ENCODE measurements around the gene CCDC83. TPM values are rescaled to one million over a fixed set of nuclear protein-coding genes. Genes with fewer than 3 reads are reported as not detected.
A peak's percentile ranks its signal among the peaks of the same experiment; 100 is the strongest.

Gene CCDC83
- total RNA-seq, 2 experiments from 2014 or later: not detected

DNA sequence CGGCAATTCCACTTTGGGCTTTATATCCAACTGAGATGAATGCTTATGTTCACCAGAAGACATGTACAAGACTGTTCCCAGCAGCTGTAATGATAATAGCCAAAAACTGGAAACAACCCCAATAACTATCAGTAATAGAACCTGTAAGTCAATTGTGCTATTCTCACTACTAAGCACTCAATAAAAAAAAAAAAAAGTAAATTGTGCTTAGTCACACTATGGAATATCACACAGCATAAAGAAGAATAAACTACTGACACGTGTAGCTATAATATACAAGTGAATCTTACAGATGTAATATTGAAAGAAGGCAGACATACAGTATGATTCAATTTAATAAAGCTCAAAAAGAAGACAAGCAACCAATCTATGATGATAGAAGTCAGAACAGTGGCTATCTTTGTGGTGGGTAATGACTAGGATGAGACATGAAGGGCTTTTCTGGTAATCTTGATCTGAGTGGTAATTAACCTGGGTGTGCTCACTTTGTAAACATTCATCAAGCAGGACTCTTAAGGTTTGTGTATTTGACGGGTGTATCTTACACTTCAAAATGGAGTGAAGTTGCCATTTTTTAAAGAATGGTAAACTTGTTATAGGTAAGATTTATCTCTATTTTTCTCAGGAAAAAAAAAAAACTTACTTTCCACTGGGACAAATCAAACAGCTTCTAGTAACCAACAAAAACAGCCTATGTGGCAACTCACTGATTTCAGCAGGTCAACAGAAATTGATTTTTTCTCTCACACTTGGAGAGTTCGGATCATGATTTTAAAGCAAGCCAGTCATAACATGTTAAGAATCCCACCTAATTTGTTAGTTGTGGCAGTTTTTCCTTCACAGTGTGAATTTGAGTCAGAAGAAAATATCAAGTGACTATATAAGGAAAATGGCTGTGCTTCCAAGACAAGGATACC, 84.2 kb downstream of the CCDC83 start:
- H3K27ac Mint-ChIP-seq: no peak overlapping the region
- CTCF ChIA-PET: interaction anchor here (1.5 kb wide), 1 partner anchor 85 kb away, joined by 7 read pairs; the partner anchor contains the start of gene CCDC83
- no peak overlapping the region for H3K4me3 Mint-ChIP-seq
- POLR2A ChIA-PET: interaction anchor here (0.6 kb wide), 1 partner anchor 10 kb away, joined by 3 read pairs; no protein-coding TSS in a partner anchor
- no peaks in the 10 kb centered on the region for H3K27me3 Mint-ChIP-seq
- H3K4me1 Mint-ChIP-seq: peaks cover 11% of the 10 kb centered on the region
- no peak for DNase-seq
- H3K36me3 Mint-ChIP-seq (ENCODE audit: low read depth): peaks cover 5% of the 10 kb centered on the region
- H3K9me3 Mint-ChIP-seq: peaks cover 5% of the 10 kb centered on the region

GRCh38 chr11:85941380-85941973, 86.3 kb downstream of the CCDC83 start:
- CTCF ChIA-PET: interaction anchor here (1.1 kb wide), 1 partner anchor 329 kb away, joined by 3 read pairs; no protein-coding TSS in a partner anchor
- Mint-ChIP-seq H3K4me1 (peaks cover 23% of the 10 kb centered on the region), H3K4me3 (no peak overlapping the region), H3K27me3 (no peaks in the 10 kb centered on the region), H3K9me3 (peaks cover 17% of the 10 kb centered on the region), H3K27ac (no peak overlapping the region), H3K36me3 (ENCODE audit: low read depth) (peaks cover 16% of the 10 kb centered on the region)
- POLR2A ChIA-PET: no interaction called here
- DNase-seq: peak; percentile 53

GRCh38 chr11:85945296-85945695, 90.1 kb downstream of the CCDC83 start:
- CTCF ChIA-PET: no interaction called here
- Mint-ChIP-seq H3K4me3 (no peak overlapping the region), H3K27me3 (no peaks in the 10 kb centered on the region), H3K4me1 (peaks cover 48% of the 10 kb centered on the region), H3K9me3 (peaks cover 20% of the 10 kb centered on the region), H3K36me3 (ENCODE audit: low read depth) (peaks cover 20% of the 10 kb centered on the region), H3K27ac (no peak overlapping the region)
- DNase-seq: no peak
- POLR2A ChIA-PET: no interaction called here

DNA sequence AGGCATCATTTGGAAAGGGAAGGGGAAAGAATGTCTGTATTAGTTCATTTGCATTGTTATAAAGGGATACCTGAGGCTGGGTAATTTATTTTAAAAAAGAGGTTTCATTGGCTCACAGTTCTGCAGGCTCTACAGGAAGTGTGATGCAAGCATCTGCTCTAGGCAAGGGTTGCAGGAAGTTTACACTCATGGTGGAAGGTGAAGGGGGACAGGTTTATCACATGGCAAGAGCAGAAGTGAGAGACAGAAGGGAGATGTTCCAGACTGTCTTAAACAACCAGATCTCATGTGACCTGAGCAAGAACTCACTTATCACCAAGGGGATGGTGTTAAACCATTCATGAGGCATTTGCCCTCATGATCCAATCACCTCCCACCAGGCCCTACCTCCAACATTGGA, 90.6 kb downstream of the CCDC83 start:
- H3K27ac Mint-ChIP-seq: peak overlapping the region; percentile 6
- no peaks in the 10 kb centered on the region for H3K27me3 Mint-ChIP-seq
- no peak overlapping the region for H3K4me3 Mint-ChIP-seq
- peaks cover 50% of the 10 kb centered on the region for H3K4me1 Mint-ChIP-seq
- ChIA-PET CTCF (no interaction called here), POLR2A (no interaction called here)
- DNase-seq: no peak
- H3K36me3 Mint-ChIP-seq (ENCODE audit: low read depth): peaks cover 23% of the 10 kb centered on the region
- H3K9me3 Mint-ChIP-seq: peaks cover 20% of the 10 kb centered on the region

DNA sequence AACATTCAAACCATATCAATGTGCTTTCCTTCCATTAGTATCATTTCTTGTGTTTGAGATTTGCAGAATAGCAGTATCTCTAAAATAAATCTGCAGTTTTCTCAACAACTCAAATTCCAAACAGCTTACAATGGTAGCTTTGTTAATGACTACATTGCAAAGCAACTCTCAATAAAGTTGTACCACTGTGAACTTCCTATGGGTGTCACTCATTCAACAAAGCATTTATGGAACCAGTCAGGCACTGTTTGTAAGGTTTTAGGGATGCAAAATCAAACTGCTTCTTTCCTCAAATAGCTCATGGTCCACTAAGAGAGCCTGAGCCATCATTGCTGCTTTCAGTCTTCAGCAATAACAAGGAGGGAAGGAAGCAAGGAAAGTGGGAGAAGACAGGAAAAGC, 91.0 kb downstream of the CCDC83 start:
- peak overlapping the region; percentile 30 for H3K27ac Mint-ChIP-seq
- DNase-seq: no peak
- H3K4me3 Mint-ChIP-seq: no peak overlapping the region
- H3K9me3 Mint-ChIP-seq: peaks cover 20% of the 10 kb centered on the region
- peaks cover 25% of the 10 kb centered on the region for H3K36me3 Mint-ChIP-seq (ENCODE audit: low read depth)
- H3K4me1 Mint-ChIP-seq: peaks cover 50% of the 10 kb centered on the region
- H3K27me3 Mint-ChIP-seq: no peaks in the 10 kb centered on the region
- ChIA-PET CTCF (no interaction called here), POLR2A (no interaction called here)

DNA sequence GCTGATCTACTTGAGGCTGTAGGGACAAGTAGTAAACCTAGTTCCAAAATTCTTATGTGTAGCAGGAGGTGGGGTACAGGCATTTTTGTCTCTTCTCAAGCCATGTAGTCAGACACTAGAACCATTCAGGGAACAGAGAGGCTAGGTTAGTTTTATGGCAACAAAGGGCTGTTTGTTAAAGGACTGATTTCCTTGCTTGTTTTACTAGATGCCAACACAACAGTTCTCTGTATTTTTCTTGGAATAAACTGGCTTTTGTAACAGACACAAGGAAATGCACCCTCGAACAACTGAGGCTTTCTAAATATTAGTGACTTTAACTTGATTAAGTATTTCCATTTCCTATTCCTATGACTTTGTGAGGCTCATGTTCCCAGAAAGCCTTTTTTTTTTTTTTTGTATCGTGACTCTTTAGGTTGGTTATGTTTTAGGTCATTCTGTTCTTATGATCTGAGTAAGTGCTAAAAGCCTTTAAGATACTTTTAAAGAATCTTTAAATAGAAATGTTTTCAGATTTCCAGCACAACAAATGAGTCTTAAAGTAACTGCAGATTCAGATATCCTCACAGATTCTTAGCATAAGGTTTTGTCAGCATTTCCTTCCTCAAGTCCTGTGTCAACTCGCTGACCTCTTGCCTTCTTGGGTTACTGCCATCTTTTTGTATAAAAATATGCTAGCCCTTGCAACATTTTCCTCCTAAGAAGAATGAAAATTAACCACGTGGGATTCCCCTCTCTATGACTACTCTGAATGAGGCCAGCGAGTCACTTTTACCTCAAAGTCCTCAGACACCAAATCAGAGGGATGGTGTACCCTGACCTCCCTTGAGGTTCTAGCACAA, 92.5 kb downstream of the CCDC83 start:
- Mint-ChIP-seq H3K27me3 (no peaks in the 10 kb centered on the region), H3K36me3 (ENCODE audit: low read depth) (peaks cover 31% of the 10 kb centered on the region), H3K4me1 (peaks cover 49% of the 10 kb centered on the region), H3K27ac (peak overlapping the region; percentile 60), H3K4me3 (no peak overlapping the region), H3K9me3 (peaks cover 24% of the 10 kb centered on the region)
- CTCF ChIA-PET: interaction anchor here (1.3 kb wide), 2 partner anchors 92 to 297 kb away, joined by 3 to 4 read pairs; partner anchors contain the start of genes CCDC83 and EED
- DNase-seq: no peak
- POLR2A ChIA-PET: interaction anchor here (1.1 to 1.2 kb wide), 3 partner anchors 21 to 355 kb away, joined by 3 read pairs; partner anchors contain the start of gene HIKESHI

GRCh38 chr11:85948884-85949283, 93.7 kb downstream of the CCDC83 start:
- Mint-ChIP-seq H3K4me3 (no peak overlapping the region), H3K27me3 (no peaks in the 10 kb centered on the region), H3K36me3 (ENCODE audit: low read depth) (peaks cover 43% of the 10 kb centered on the region), H3K4me1 (peaks cover 49% of the 10 kb centered on the region), H3K27ac (peak overlapping the region; percentile 8), H3K9me3 (peaks cover 31% of the 10 kb centered on the region)
- DNase-seq: no peak
- POLR2A ChIA-PET: interaction anchor here (1.1 to 1.2 kb wide), 3 partner anchors 20 to 353 kb away, joined by 3 read pairs; partner anchors contain the start of gene HIKESHI
- CTCF ChIA-PET: interaction anchor here (0.7 to 1.3 kb wide), 3 partner anchors 94 to 296 kb away, joined by 3 to 4 read pairs (median 3); partner anchors contain the start of genes CCDC83 and EED

DNA sequence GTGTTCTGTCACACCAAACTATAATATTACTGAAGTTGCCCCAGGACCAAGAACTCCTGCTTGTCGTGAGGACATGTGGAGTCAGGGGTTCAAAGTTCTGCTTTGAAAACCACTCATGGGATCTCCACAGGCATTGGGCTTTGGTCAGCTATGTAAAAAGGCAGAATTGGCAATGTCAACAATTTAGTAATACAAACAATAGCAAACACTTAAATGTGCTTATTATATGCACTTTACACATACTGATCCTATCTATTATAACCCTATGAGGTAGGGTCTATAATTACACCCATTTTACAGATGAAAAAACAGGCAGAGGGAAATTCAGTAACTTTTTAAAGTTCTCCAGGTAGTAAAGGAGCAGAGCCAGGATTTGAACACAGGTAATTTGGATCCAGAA, 94.6 kb downstream of the CCDC83 start:
- Mint-ChIP-seq H3K4me1 (peaks cover 49% of the 10 kb centered on the region), H3K27me3 (no peaks in the 10 kb centered on the region), H3K27ac (no peak overlapping the region), H3K4me3 (no peak overlapping the region), H3K36me3 (ENCODE audit: low read depth) (peaks cover 49% of the 10 kb centered on the region), H3K9me3 (peaks cover 33% of the 10 kb centered on the region)
- no peak for DNase-seq
- POLR2A ChIA-PET: interaction anchor here (1.5 kb wide), 1 partner anchor 12 kb away, joined by 3 read pairs; no protein-coding TSS in a partner anchor
- CTCF ChIA-PET: no interaction called here

GRCh38 chr11:85950317-85951048, 95.3 kb downstream of the CCDC83 start:
- Mint-ChIP-seq H3K27me3 (no peaks in the 10 kb centered on the region), H3K4me3 (no peak overlapping the region), H3K9me3 (peaks cover 26% of the 10 kb centered on the region), H3K4me1 (peaks cover 46% of the 10 kb centered on the region), H3K27ac (peak overlapping the region; percentile 17), H3K36me3 (ENCODE audit: low read depth) (peaks cover 48% of the 10 kb centered on the region)
- DNase-seq: no peak
- POLR2A ChIA-PET: interaction anchor here (1.3 to 1.5 kb wide), 2 partner anchors 11 to 13 kb away, joined by 3 to 5 read pairs; no protein-coding TSS in a partner anchor
- CTCF ChIA-PET: interaction anchor here (0.6 kb wide), 1 partner anchor 343 kb away, joined by 3 read pairs; no protein-coding TSS in a partner anchor

DNA sequence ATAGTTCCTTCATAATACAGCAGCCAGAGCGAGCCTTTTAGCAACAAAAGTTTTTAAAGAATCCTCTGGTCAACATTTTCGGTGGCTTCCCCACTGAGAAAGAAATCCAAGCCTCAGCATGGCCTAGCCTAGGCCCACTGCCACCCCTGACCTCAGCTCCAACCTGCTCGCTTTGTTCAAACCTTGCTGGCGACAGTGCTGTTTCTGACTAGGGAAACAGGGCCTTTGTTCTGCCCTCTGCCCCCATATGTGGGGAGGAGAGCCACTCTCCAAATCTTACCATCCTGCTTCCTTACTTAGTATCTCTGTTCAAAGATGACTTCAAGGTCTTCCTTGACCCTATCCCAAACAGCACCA, 95.8 kb downstream of the CCDC83 start:
- Mint-ChIP-seq H3K27ac (no peak overlapping the region), H3K9me3 (peaks cover 21% of the 10 kb centered on the region), H3K4me3 (no peak overlapping the region), H3K27me3 (no peaks in the 10 kb centered on the region), H3K4me1 (peaks cover 40% of the 10 kb centered on the region), H3K36me3 (ENCODE audit: low read depth) (peaks cover 48% of the 10 kb centered on the region)
- ChIA-PET CTCF (interaction anchor here (0.6 kb wide), 1 partner anchor 342 kb away, joined by 3 read pairs; no protein-coding TSS in a partner anchor), POLR2A (interaction anchor here (0.8 to 1.5 kb wide), 3 partner anchors 11 to 294 kb away, joined by 3 to 5 read pairs (median 3); partner anchors contain the start of gene EED)
- DNase-seq: no peak

GRCh38 chr11:85951428-85952107, 96.4 kb downstream of the CCDC83 start:
- peaks cover 35% of the 10 kb centered on the region for H3K4me1 Mint-ChIP-seq
- H3K27ac Mint-ChIP-seq: no peak overlapping the region
- ChIA-PET CTCF (interaction anchor here (0.6 kb wide), 1 partner anchor 342 kb away, joined by 3 read pairs; no protein-coding TSS in a partner anchor), POLR2A (interaction anchor here (0.8 to 1.5 kb wide), 3 partner anchors 10 to 293 kb away, joined by 3 to 5 read pairs (median 3); partner anchors contain the start of gene EED)
- H3K9me3 Mint-ChIP-seq: peaks cover 16% of the 10 kb centered on the region
- H3K4me3 Mint-ChIP-seq: no peak overlapping the region
- no peaks in the 10 kb centered on the region for H3K27me3 Mint-ChIP-seq
- peaks cover 50% of the 10 kb centered on the region for H3K36me3 Mint-ChIP-seq (ENCODE audit: low read depth)
- no peak for DNase-seq

All from activated CD4-positive, alpha-beta memory T cell treated with anti-CD3 and anti-CD28 coated beads, Interleukin-2, amount 10 ng/mL, durations not matched to agents 7 days and 5 days (primary cell).